SKM-1 (cell line): Measurements from ENCODE around the gene PDE4B.

Source experiments
- DNase-seq: peaks from one replicate; lab custom pipeline; 2025; ENCODE audit not compliant: unreplicated experiment; lab: John Stamatoyannopoulos, UW

PDE4B gene

GRCh38 chr1:66276218-66276617 lies 483.5 kb downstream of the PDE4B start:
- DNase-seq, result no peak

- no peak for DNase-seq
Observed at GRCh38 chr1:66278260-66279021, 485.7 kb downstream of the PDE4B start.

DNA sequence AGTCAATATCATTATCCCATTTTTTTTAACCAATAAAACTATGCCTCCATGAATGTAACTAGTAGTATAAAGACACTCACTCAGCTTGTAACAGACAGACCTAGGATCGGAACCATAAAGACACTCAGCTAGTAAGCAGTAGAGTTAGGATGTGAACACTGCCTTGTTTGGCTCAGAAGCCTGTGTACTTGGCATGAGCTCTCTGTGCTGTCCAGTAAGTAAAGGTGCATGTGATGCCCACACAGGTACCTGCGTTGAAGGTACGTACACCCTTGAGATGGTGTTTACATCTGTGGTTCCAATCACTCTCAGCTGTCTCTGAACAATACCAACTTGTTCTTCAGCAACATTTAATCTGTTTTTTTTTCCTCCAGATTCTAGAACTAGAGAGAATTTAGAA lies 489.1 kb downstream of the PDE4B start:
- no peak for DNase-seq

DNA sequence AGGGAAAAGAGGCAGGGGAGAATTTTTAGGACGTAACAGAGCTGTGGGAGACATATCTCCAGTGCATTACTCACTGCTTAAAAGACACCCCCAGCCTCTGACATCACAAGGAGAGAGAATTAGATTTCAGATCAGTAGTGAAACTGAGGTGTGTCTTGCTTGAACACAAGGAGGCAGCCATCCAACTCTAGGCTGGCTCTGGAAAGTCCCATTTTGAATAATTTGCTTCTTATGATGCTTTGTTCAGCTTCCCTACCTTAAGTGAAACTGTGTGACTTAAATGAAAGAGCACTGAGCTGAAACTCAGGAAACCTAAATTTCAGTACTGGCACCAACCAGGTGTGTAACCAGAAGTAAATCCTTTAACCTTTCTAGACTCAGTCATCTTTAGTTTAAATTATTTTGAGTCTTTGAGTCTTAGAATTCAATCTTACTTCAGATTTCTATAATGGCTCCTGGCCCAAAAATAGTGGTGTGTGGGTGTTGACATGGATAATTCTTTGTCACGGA lies 489.7 kb downstream of the PDE4B start:
- DNase-seq, result no peak

DNA sequence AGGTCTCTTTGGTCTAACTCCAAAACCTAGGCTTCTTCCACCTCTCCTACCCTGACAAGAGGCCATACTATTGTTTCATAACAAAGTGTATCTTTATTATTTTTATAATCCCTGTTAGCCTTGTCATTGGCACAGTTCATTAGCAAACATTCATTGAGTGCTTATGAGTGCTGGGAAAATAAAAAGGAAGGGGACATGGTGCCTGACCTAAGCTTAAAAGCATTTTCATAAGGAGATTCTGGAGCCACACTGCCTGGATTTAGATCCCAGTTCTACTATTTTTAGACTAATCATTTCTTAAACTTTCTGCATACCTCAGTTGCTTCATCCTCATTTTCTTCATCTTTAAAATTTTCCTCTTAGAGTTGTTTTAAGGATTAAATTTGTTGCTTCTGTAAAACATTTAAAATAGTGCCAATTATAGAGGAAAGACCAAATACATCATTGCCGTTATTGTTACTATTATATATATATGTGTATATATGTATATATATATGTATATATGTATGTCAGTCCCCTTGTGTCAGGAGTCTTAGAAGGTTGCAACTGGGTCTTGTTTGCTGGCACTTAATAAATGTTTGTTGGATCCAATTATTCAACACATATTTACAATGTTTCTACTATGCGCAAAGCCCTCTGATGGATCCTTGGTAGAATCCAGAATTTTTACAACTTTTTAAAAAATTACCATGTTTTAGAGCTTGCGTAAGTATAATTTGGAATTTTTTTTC lies 490.4 kb downstream of the PDE4B start:
- DNase-seq, result no peak

GRCh38 chr1:66283622-66284041 lies 490.9 kb downstream of the PDE4B start:
- no peak for DNase-seq

DNA sequence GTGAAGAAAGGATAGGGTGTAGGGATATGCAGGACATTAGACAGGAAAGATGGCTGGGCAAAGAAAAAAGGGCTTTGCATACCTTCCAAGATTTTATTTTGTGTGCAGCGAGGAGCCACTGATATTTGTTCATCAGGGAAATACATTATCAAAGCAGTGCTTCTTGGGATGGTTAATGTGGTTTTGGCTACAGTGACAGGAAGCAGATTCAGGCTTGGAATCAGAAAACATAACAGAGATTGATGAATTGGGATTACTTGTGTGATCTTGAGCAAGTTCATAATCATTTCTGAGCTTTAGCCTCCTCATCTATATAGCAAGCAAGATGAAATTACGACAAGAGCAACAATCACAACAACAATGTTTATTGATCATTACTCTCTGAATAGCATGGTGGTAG lies 492.1 kb downstream of the PDE4B start:
- no peak for DNase-seq

- no peak for DNase-seq
Observed at GRCh38 chr1:66285618-66286270, 493.0 kb downstream of the PDE4B start.

DNA sequence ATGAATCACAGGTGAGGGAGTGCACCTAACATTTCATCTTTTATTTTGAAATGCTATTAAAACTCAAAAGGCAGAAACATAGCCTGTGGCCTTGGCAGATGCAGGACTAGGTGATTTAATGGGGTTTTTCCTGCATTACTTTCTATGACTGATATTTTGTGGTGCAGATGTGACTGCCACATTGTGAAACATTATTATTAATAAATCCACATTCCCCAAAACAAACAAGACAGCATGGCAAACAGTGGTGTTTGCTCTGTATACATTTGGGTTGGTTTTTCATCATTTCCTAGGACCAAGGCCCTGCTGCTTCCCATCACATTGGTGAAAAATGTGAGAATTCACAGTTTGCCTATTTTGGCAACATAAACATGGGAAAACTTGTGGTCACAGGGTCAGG lies 493.6 kb downstream of the PDE4B start:
- DNase-seq, result no peak

GRCh38 chr1:66288048-66288447 lies 495.4 kb downstream of the PDE4B start:
- DNase-seq, result no peak

DNA sequence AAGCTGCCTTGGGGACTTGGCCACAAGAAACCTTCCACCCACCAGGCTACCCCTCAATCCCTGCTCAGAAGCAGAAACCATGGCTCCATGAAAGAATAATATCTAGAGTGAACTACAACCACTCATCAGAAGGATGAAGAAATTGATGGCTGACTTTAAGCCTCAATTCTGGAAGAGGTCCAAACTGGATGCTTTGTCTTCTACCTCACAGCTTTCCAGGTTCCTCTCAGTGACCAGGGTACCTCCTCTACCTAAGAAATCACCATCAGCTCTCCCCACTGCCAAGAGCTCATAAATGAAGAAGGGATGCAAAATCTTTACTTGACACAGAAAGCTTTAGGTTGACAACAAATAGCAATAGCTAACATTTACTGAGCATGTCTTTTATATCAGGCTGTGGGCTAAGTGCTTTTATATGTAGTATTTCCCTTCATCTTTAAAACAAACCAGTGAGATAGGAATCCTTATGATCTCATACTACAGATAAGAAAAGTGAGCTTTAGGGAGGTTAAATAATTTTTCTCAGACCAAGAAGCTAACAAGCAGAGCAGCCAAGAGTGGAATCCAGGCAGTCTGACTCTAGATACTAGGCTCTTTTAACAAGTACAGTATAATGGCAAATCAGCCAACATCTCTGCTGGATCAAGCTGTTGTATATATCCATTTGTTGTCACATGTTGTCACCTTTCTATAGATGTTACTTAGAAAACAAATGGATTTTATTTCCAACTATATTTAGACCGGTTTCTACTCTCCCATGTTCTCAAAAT lies 498.3 kb downstream of the PDE4B start:
- DNase-seq, result no peak

GRCh38 chr1:66291531-66291864 lies 498.8 kb downstream of the PDE4B start:
- no peak for DNase-seq

DNA sequence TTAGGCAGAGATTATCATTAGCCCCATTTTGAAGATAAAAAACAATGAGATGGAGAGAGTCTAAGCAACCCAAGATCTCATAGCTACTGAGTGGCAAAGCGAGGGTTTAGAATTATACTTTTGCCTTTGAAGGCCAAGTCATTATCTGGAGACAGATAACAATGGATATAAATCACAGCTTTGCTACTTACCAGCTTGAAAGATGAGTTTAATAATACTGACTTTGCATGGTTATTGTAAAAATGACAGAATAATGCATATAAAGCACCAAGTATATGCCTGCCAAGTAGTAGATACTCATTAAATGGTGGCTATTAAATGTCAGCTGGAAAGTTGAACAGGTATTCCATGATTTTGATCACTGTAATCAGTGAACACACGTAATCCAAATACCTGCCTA lies 499.6 kb downstream of the PDE4B start:
- no peak for DNase-seq

DNA sequence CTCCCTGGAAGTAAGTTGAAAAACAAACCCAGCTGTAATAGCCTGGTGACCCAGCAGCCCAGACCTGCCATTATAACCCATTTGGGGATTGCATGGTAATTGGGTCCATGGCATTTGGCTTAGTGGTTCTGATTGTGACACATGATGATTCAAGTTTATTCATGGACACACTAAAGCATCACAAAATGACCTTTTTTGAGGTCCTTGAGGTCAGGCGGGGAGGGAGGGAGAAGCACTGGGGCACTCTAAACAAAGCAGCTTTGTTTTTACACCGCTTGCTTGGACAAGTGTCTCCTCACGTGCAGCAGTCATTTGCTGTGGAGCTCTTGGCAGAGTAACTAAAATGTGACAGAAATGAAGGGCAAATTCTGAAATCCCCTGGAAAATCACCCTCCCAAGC lies 500.2 kb downstream of the PDE4B start:
- no peak for DNase-seq

DNA sequence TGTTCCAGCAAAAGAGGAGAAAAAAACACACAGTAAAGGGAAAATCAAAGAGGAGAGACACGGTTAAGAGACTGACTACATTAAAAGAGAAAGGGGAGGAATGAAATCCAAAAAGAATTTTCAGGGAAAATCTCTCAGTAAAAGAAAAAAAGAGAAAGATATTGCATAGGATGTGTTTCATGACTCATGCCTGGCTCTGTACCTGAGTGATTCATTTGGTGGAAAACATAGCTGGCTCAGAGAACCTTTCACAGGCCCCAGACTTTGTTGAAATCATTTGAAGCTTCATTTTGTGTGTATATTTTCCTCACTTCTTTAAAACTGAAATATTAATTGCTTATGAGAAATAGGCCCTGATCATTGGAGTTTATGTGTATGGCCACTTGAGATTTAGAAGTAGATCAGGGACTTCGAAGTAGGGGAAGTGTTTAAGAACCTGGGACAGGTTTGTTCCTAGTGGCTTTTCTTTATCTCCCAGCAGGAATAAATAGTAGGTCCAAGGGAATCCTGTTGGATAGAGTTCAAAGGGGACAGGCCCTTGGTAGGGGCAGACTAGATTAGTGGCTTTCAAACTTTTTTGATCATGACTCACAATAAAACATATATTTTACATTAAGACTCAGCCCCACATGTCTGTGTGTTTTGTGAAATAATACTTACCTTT lies 502.1 kb downstream of the PDE4B start:
- no peak for DNase-seq

- DNase-seq, result no peak
Observed at GRCh38 chr1:66295803-66296202, 503.1 kb downstream of the PDE4B start.

- no peak for DNase-seq
Observed at GRCh38 chr1:66296370-66296769, 503.7 kb downstream of the PDE4B start.

DNA sequence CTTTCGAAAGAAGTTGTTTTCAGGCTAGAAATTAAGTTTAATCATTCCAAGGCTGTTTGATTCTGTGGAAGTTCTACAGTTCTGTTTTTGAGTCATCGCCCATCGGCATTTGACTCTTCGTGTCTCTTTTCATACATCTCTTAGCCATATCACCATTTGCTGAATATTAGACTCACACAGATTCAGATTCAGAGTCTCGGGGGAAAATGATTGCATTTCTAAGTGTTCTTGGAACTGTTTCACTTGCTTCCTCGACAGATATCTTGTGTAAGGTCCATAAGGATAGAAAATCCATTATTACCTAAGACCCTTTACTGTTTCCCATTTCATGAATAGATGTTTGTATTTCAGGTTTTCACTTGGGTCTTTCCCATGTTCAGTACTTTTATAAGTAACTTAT lies 504.3 kb downstream of the PDE4B start:
- DNase-seq, result no peak

DNA sequence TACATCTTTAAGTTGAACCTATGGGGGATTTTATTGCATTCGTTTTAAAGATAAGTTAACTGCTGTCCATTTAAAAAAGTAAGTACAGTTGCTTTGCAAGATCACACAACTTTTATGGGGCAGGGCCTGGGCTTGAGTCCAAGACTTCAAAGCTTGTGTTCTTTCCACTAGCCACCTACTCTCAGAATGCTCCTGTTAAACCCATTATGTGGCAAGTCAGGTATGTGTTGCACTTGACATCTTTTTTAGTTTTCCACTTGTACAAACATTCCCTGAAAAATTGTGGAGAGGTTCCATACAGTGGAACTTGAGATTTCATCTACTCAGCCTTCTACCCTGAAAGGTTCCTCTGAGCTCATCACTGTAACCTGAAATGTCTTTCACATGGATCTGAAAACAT lies 505.8 kb downstream of the PDE4B start:
- no peak for DNase-seq

DNA sequence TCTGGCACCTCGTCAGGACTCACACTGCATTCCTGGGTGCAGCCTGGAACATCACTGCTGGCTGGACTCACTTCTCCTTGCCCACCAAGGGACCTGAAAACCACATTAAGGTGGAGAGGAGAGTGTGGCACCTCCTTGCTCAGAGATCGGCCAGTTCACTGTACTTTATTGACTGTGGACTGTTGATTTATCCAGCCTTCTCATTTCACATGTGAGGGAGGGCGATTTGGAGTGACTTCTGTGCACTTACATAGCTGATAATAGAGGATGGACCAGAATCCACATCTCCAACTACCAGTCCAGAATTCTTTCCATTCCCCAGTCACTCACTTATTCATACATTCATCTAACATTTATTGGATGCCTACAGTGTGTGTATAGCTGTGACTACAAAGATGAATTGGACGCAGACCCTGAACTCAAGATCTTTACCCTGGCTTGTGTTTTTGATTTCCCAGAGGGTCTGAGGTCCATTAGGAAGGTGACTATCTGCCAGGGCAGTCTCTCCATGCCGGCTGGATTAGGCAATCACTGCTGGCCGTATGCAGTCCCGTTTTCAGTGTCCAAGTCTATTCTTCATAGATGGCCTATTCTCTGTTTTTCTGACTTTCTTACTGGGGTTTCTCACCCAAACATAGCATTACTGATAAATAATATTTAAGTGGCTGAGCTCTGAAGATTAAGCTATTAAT lies 507.7 kb downstream of the PDE4B start:
- DNase-seq, result no peak
